Epithelial cell of proximal tubule (primary cell): ENCODE measurements around the gene ANKRD33B. TPM values are rescaled to one million over a fixed set of nuclear protein-coding genes. Genes with fewer than 3 reads are reported as not detected.
"Not testable (repeated sequence)": the region's sequence is repeated elsewhere in the genome, so short reads cannot be mapped to it uniquely, and the experiment has no call there.

Experiments
- DNase-seq: peaks from one replicate; pipeline ENCODE4 v3.0.0-alpha.2; 2011; ENCODE audit warnings: low read depth
- H3K4me3 ChIP-seq: 2 replicates; pipeline ENCODE4 v1.5.1; 2011; ENCODE audit warnings: low read depth, mild to moderate bottlenecking, low read length
- CTCF ChIP-seq: conservative IDR thresholded peaks from 2 replicates; pipeline ENCODE4 v1.5.1; 2012; ENCODE audit warnings: low read depth, mild to moderate bottlenecking, low read length
- total RNA-seq: library from RNA; depleted of rRNA; stranded (reverse); fragments of >200 nt; gene quantifications from 2 replicates; pipeline ENCODE4 v1.2.3, GENCODE V29; 2015

The ANKRD33B gene
- total RNA-seq, 1 donor from 2014 or later: 2.3 TPM

- no peak for TF ChIP-seq CTCF
- no peak for DNase-seq
- H3K4me3 ChIP-seq: no peak overlapping the region
Measured at GRCh38 chr5:10542055-10542550, 21.8 kb upstream of the ANKRD33B start.

- no peak for TF ChIP-seq CTCF
- H3K4me3 ChIP-seq: no peak overlapping the region
- DNase-seq: no peak
Measured at GRCh38 chr5:10543585-10544040, 20.3 kb upstream of the ANKRD33B start.

- no peak for DNase-seq
- H3K4me3 ChIP-seq: no peak overlapping the region
- TF ChIP-seq CTCF: no peak
Measured at GRCh38 chr5:10545084-10545483, 18.8 kb upstream of the ANKRD33B start.

- DNase-seq: no peak
- no peak for TF ChIP-seq CTCF
Measured at GRCh38 chr5:10546186-10546585, 17.7 kb upstream of the ANKRD33B start.

GRCh38 chr5:10548418-10549122 lies 15.3 kb upstream of the ANKRD33B start:
- no peak for TF ChIP-seq CTCF
- no peak overlapping the region for H3K4me3 ChIP-seq
- DNase-seq: no peak

More at GRCh38 chr5:10546186-10546585, 17.7 kb upstream of the ANKRD33B start:
- H3K4me3 ChIP-seq: no peak overlapping the region

GRCh38 chr5:10549123-10549514 lies 14.8 kb upstream of the ANKRD33B start:
- H3K4me3 ChIP-seq, DNase-seq: not testable (repeated sequence)

GRCh38 chr5:10550222-10550995 lies 13.5 kb upstream of the ANKRD33B start:
- no peak for TF ChIP-seq CTCF
- no peak for DNase-seq
- no peak overlapping the region for H3K4me3 ChIP-seq
